ENCODE data around the gene PKP2. TPM values are rescaled to one million over a fixed set of nuclear protein-coding genes. Genes with fewer than 3 reads are reported as not detected.

PKP2 gene
- total and polyA plus RNA-seq, 9 of the 15 experiments (the other 6 are each of a cell fraction or from before 2014, with no cell fraction given) = 1.6 to 4.2 (median 2.8) TPM

- in situ Hi-C loops (cut with MboI) = no loop called here
- TF ChIP-seq HDAC2 (IDR thresholded peaks at IDR 0.05) (no peak), CREB5 (CRISPR knock-in tag; IDR thresholded peaks at IDR 0.05) (no peak), ZBTB43 (CRISPR knock-in tag; IDR thresholded peaks at IDR 0.05) (no peak), ZNF75A (CRISPR knock-in tag; IDR thresholded peaks at IDR 0.05) (no peak), NRF1 (conservative IDR thresholded peaks at IDR 0.05 in 1 of 2, IDR thresholded peaks at IDR 0.05 in 1 of 2) (no peak), BRD4 (IDR thresholded peaks at IDR 0.05) (no peak), MLX (CRISPR knock-in tag; conservative IDR thresholded peaks at IDR 0.05) (no peak), POLR2G (IDR thresholded peaks at IDR 0.05; ENCODE audit: low read depth, low read length) (no peak), VEZF1 (CRISPR knock-in tag; IDR thresholded peaks at IDR 0.05) (no peak), HOMEZ (CRISPR knock-in tag; IDR thresholded peaks at IDR 0.05) (no peak), ZNF274 (IDR thresholded peaks at IDR 0.05; ENCODE audit: borderline replicate concordance, low read depth, low read length) (no peak), CBX1 (IDR thresholded peaks at IDR 0.05; ENCODE audit: low read depth) (no peak), PHF8 (IDR thresholded peaks at IDR 0.05; ENCODE audit: borderline replicate concordance, low read length) (no peak), NR1H2 (CRISPR knock-in tag; IDR thresholded peaks at IDR 0.05) (no peak), SLC30A9 (CRISPR knock-in tag; IDR thresholded peaks at IDR 0.05) (no peak), MLLT1 (IDR thresholded peaks at IDR 0.05) (no peak)
These were observed 36.4 kb downstream of the PKP2 start for GRCh38 chr12:32860192-32860591.

More at GRCh38 chr12:32860192-32860591, 36.4 kb downstream of the PKP2 start:
- no peaks in the 10 kb centered on the region for H3K9me1 ChIP-seq (ENCODE audit: control insufficient read depth, insufficient read depth, low read length)
- H3K4me3 ChIP-seq = no peak overlapping the region
- no peak overlapping the region for H3K4me2 ChIP-seq (ENCODE audit: insufficient read depth, low read length)
- H3K9ac ChIP-seq (ENCODE audit: insufficient read depth in 1 of 2, low read depth in 2 of 2, low read length in 2 of 2) = no peak overlapping the region
- ChIA-PET CTCF (ENCODE audit: low intra/inter-chr PET ratio) (no interaction called here), POLR2A (no interaction called here)
- H3K27ac ChIP-seq (ENCODE audit: extremely low read depth, low read depth, low read length) = no peak overlapping the region
- H2AFZ ChIP-seq (ENCODE audit: low read depth, low read length) = no peak overlapping the region
- no peak for FAIRE-seq
- H3K9me3 ChIP-seq (replicated peaks; ENCODE audit: control insufficient read depth, insufficient read depth, low read depth, low read length) = no peaks in the 10 kb centered on the region
- no peaks in the 10 kb centered on the region for H3K79me2 ChIP-seq (ENCODE audit: control insufficient read depth, insufficient read depth, low read length)
- H4K20me1 ChIP-seq (replicated peaks; ENCODE audit: control insufficient read depth, insufficient read depth, low read length) = no peaks in the 10 kb centered on the region
- no peaks in the 10 kb centered on the region for H3K4me1 ChIP-seq (replicated peaks in 1 of 2; ENCODE audit: control insufficient read depth in 2 of 2, insufficient read depth in 2 of 2, low read length in 2 of 2)
- no peaks in the 10 kb centered on the region for H3K36me3 ChIP-seq (ENCODE audit: control insufficient read depth, insufficient read depth, low read length)
- no peak for ATAC-seq
- BruUV-seq (replicated peaks) = no TSS peak
- no peaks in the 10 kb centered on the region for H3K27me3 ChIP-seq (ENCODE audit: control insufficient read depth in 2 of 2, insufficient read depth in 2 of 2, low read length in 2 of 2)
- DNase-seq (ENCODE audit: extremely low read depth in 1 of 4, low spot score in 3 of 4) = no peak
- intact Hi-C loops (cut with micrococcal nuclease) = no loop called here
